NCI-H345 treated with DMSO at 0.1 percent for 48 hours (cell line): ENCODE measurements around the gene KIF3C.
"Not testable (repeated sequence)": the region's sequence is repeated elsewhere in the genome, so short reads cannot be mapped to it uniquely, and the experiment has no call there.

ENCODE experiments used
- DNase-seq: peaks from one replicate; lab custom pipeline; 2025; ENCODE audit not compliant: unreplicated experiment; lab: John Stamatoyannopoulos, UW

Gene KIF3C

DNA sequence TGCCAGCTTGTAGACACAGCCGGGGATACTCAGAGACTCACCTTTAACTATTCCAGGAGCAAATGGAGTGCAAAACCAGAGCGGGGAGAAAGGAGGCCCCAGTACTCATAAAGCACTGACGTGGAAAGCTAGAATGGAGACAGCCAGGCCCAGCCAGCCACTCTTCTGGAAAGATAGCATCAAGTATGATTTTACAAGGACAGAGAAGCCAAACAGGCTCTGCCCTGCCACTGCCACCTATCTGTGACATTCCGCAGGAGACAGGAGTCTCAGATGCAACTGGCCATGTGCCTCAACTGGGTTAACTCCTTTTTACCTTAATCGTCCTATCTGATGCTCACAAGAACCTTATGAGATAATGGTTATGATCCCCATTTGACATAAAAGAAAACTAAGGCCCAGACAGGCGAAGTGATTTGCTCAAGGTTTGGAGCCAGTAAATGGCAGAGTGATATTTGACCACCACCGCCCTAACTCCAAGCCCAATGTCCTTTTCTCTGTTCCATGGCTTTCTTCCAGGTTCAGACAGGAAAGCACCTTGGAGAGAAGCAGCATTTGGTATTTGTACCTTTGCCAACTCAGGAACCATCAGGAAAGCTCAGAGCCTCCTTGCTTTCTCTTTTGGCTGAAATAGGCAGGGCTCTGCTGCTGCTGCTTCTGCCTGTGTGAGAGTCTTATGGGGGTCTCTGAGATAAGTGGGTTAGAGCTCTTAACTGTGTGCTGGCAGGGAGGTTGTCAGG, 15.6 kb downstream of the KIF3C start:
- no peak for DNase-seq

- DNase-seq, result no peak
Measured at GRCh38 chr2:25964891-25965290, 17.4 kb downstream of the KIF3C start.

GRCh38 chr2:25960920-25961319, 21.4 kb downstream of the KIF3C start:
- no peak for DNase-seq

DNA sequence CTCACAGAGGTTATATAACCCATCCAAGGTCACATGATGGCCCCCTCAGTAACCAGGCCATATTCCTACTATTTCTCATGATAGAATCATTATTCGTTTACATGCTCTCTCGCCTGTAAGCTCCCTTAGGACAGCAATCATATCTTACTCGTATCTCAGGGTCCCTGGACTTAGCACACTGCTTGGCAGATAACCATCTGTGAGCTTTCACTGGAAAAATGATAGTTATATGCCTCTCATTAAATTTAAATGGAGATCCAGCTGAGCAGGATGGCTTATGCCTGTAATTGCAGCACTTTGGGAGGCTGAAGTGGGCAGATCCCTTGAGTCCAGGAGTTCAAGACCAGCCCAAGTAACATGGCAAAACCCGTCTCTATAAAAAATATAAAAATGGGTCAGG, 21.9 kb downstream of the KIF3C start:
- no peak for DNase-seq

GRCh38 chr2:25958611-25959010, 23.7 kb downstream of the KIF3C start:
- not testable (repeated sequence) for DNase-seq

DNA sequence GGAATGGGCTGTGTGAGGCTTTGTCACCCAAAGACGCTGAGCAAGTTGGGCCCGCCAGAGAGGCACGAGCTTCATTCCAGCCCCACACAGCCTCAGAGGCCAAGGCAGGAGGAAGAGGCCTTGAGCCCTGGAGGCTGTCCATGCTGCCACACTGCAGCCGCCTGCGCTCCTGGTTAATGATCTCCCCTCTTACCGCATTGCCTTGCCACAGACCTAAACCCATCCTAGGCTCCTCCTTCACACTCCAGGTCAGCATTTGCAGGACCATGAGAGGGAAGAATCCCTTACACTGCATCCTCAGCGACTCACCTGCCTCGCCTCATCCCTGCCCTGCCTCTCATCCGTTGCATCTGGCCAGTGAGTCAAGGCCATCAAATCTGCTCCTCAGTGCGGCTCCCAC, 24.6 kb downstream of the KIF3C start:
- DNase-seq, result no peak

DNA sequence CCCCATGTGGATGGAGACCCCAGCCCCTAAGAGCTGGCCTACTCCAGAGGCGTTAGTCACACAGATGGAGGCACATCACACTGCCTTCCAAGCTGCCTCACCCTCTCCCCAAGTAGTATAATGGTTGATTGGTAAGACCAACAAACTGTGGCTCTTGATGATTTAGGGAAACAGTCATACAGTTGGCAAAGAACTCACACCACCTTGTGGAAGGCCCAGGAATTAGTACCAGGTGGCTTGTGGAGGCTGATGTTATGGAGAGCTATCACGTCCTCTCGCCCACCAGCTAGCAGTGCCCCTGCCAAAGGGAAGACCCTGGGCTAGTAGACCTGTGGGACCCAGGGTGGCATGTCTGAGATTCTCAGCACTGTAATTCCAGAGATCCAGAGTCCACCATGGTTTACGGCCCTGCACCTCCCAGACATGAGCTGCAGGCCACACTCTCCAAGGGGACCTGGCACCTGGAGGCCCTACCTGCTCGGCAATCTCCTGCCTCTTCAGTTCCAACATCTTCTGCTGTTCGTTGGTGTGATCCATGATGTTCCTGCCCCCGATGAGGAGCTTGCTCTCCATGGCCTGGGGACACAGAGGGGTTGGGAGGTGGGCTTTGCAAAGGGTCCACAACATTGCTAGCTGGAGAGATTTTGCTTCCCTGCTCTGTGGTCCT, 26.3 kb downstream of the KIF3C start:
- DNase-seq, result no peak

GRCh38 chr2:25955036-25955435, 27.3 kb downstream of the KIF3C start:
- DNase-seq, result no peak

- no peak for DNase-seq
Measured at GRCh38 chr2:25954199-25954752, 28.0 kb downstream of the KIF3C start.

- DNase-seq, result peak; percentile 61
Measured at GRCh38 chr2:25951071-25951547, 31.2 kb downstream of the KIF3C start.

- no peak for DNase-seq
Measured at GRCh38 chr2:25948437-25948836, 33.9 kb downstream of the KIF3C start.

GRCh38 chr2:25941042-25941441, 41.3 kb downstream of the KIF3C start:
- no peak for DNase-seq

GRCh38 chr2:25939257-25939668, 43.0 kb downstream of the KIF3C start:
- no peak for DNase-seq

GRCh38 chr2:25938345-25938744, 44.0 kb downstream of the KIF3C start:
- no peak for DNase-seq

DNA sequence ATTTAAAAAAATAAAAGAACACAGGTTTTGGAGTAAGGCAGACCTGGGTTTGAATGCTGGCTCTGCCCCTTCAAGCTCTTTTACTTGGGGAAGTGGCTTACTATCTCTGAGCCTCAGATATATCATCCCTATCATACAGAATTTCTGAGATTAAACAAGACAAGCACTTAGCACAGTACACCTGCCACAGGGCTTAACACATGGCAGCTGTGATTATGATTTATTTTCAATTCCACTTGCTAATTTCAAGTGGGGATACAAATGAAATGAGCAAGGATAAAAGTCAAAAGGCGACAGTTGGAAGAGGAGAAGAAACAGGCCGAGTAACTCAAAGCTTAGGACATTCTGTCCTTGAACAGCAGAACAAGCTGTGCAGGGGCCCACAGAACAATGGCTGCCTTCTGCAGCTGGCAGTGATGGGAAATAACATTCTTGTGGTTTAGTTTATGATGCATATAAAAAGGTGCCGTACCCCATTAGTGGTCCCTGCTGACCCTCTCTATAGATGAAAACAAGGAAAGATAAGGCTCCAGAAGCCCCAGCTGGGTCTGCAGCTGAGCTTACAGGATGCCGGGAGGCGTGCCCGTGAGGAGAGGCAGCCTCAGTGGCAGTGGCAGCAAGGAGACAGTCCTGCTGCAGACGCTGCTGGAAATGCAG, 45.3 kb downstream of the KIF3C start:
- DNase-seq, result no peak

- no peak for DNase-seq
Measured at GRCh38 chr2:25933622-25934021, 48.7 kb downstream of the KIF3C start.

- DNase-seq, result no peak
Measured at GRCh38 chr2:25929789-25930473, 52.4 kb downstream of the KIF3C start.

DNA sequence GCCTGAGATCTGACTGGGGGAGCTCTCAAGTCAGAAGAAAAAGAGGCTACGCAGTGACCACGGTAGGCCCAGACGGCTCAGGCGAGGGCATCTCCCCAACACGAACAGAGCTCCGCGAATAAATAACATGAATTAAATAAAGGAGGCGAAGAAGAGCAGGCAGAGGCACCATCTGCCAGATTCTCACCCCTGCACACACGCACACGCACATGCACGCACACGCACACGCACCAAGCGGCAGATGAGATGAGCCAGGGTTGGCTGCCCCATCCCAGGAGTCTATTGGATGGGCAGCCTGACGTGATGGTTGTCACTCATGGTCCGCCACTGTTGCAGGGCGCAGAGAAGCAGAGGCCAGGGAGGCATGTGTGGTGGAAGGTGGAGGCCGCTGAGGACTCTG, 53.6 kb downstream of the KIF3C start:
- DNase-seq, result no peak

- no peak for DNase-seq
Measured at GRCh38 chr2:25926984-25927756, 55.1 kb downstream of the KIF3C start.

DNA sequence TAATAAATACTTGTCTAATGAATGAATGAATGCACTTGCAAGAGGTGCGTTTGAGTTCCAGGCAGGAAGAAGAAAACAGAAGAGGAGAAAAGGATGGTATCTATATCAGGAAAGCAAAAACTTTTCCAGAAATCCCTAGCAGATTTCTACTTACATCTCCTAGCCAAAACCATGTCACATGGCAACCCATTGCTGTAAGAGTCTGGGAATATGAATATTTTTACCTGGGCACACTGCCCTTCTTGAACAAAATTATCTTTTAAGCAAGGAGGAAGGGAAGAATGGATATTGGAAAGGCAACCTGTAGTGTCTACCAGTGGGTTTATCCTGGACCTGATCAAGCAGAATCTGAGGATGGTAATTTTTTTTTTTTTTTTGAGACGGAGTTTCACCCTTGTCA, 59.8 kb downstream of the KIF3C start:
- DNase-seq, result no peak
